MM.1S (cell line): ENCODE data around the gene MCM7.

Source experiments
- CTCF ChIP-seq: fragments of 300-600 bp; sonication (generic); IDR thresholded peaks from 2 replicates; pipeline ENCODE4 v1.5.1; 2016; ENCODE audit warnings: antibody characterized with exemption, low read length, mixed read lengths
- EZH2 ChIP-seq: fragments of 300-600 bp; sonication (generic); optimal IDR thresholded peaks from 2 replicates; pipeline ENCODE3; 2017; ENCODE audit warnings: low read depth, mild to moderate bottlenecking, antibody characterized with exemption, low read length, mixed read lengths

DNA sequence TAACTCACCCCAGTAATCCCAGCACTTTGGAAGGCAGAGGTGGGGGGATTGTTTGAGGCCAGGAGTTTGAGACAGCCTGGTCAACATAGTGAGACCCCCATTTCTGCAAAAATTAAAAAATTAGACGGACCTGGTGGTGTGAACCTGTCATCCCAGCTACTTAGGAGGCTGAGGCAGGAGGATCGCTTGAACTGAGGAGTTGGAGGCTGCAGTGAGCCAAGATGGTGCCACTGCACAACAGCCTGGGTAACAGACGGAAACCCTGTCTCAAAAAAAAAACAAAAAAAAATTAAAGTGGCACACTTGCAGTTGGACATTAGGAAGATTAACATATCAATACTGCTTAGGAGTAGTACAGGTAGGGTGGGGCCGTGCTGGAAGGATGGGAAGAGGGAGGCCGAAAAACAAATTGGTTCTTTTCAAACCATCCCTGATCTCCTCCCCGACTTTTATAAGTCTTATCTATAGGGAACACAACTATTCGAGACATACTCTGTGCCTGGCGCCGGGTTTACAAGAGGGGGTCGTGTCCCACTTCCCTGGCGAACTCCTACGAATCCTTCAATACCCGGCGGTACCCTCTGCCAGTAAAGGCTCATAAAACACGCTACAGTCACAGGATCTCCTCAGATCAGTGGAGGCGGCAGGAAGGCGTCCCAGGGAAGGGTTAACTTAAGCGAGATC, 17.3 kb upstream of the MCM7 start:
- no peak for TF ChIP-seq EZH2
- TF ChIP-seq CTCF, result no peak
